AG04449 (cell line): ENCODE data around the gene TRIM62.

ENCODE experiments used
- CTCF ChIA-PET: fragments of 350-600 bp; formaldehyde crosslinking; extraction: SDS; loops from one replicate; lab custom pipeline; 2021; ENCODE audit warnings: antibody characterized with exemption; lab: Yijun Ruan, JAX
- POLR2A ChIA-PET: fragments of 400-600, 350-600 bp; formaldehyde crosslinking; extraction: SDS; loops from one replicate; lab custom pipeline; 2020; ENCODE audit warnings: antibody characterized with exemption, inconsistent platforms; lab: Yijun Ruan, JAX
- DNase-seq: peaks from one replicate; pipeline ENCODE4 v3.0.0-alpha.2; 2010; ENCODE audit warnings: low read depth, low spot score
- H3K4me3 ChIP-seq: 2 replicates; pipeline ENCODE4 v1.5.1; 2011; ENCODE audit warnings: low read depth, mild to moderate bottlenecking, control low read depth, low read length
- TF ChIP-seq, protein P1 (sequence below): IDR thresholded peaks from one replicate; pipeline ENCODE4 v1.5.1; 2011; ENCODE audit warnings: mild to moderate bottlenecking, moderate library complexity, low read length, control low read depth, inconsistent platforms; ENCODE audit not compliant: insufficient read depth; ENCODE audit errors: missing control alignments

Gene TRIM62

DNA sequence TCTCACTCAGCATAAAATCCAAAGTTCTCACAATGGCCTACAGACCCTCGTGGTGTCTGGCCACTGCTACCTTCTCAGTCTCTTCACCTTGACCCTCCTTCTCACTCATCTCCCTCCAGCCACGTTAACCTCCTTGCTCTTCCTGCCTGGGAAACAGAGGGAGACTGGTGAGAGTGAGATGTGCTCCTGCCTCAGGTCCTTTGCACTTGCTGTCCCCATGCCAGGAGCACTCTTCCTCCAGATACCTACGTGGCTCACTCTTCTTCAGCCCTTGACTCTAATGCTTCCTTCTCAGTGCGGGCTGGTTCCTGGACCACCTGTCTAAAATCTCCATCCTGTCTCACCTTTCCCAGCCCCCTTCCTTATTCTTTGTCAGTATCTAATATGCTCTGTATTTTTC lies 24.7 kb downstream of the TRIM62 start:
- POLR2A ChIA-PET: no interaction called here
- no peak for DNase-seq
- H3K4me3 ChIP-seq: no peak overlapping the region
- TF ChIP-seq, protein P1, sequence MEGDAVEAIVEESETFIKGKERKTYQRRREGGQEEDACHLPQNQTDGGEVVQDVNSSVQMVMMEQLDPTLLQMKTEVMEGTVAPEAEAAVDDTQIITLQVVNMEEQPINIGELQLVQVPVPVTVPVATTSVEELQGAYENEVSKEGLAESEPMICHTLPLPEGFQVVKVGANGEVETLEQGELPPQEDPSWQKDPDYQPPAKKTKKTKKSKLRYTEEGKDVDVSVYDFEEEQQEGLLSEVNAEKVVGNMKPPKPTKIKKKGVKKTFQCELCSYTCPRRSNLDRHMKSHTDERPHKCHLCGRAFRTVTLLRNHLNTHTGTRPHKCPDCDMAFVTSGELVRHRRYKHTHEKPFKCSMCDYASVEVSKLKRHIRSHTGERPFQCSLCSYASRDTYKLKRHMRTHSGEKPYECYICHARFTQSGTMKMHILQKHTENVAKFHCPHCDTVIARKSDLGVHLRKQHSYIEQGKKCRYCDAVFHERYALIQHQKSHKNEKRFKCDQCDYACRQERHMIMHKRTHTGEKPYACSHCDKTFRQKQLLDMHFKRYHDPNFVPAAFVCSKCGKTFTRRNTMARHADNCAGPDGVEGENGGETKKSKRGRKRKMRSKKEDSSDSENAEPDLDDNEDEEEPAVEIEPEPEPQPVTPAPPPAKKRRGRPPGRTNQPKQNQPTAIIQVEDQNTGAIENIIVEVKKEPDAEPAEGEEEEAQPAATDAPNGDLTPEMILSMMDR: no peak
- CTCF ChIA-PET: no interaction called here

DNA sequence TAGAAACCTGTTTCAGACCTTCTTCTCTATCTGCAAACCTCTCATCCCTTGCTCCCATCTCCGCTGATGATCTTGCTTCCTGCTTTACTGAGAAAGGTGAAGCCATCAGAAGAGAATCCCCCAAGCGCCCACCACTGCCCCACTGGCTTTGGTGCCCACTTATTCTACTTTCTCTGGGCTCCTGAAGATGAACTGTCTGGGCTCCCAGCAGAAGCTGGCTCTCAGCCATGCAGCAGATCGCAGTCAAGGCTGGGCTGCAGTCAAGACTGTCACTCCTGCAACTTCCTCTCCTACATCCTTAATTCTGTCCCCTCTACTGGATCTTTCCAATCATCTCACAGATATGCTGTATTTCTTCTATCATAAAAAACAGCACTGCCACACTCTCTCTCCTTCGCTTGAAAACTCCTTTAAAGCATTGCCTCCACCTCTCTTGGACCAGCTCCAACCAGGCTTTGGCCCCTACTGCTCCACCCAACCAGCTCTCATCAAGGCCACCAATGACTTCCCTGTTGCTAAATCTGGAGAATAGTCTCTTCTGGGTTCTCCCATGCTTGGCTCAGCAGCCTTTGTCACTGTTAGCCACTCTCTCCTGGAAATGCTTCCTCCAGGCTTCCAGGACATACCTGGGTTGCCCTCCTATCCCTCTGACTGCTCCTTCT lies 25.8 kb downstream of the TRIM62 start:
- ChIA-PET CTCF (no interaction called here), POLR2A (no interaction called here)
- H3K4me3 ChIP-seq: no peak overlapping the region
- no peak for DNase-seq
- TF ChIP-seq, protein P1: no peak

DNA sequence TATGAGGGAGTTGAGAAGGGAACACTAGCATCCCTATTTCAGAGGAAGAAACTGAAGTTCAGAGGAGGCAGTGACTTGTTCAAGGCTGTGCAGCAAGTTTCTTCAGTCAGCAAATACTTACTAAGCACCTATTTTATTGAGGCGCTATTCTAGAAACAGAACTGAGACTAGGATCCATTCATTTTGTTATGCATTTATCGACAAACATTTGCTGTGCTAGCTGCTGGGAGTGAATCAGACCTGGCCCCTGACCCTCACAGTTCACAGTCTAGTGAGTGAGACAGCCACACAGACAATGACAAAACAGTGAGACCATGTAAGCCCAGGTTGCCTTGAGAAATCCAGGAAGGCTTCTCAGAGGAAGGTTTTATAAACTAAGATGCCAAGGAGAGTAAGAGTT lies 28.2 kb downstream of the TRIM62 start:
- TF ChIP-seq, protein P1: no peak
- ChIA-PET CTCF (no interaction called here), POLR2A (no interaction called here)
- DNase-seq: no peak
- H3K4me3 ChIP-seq: no peak overlapping the region

DNA sequence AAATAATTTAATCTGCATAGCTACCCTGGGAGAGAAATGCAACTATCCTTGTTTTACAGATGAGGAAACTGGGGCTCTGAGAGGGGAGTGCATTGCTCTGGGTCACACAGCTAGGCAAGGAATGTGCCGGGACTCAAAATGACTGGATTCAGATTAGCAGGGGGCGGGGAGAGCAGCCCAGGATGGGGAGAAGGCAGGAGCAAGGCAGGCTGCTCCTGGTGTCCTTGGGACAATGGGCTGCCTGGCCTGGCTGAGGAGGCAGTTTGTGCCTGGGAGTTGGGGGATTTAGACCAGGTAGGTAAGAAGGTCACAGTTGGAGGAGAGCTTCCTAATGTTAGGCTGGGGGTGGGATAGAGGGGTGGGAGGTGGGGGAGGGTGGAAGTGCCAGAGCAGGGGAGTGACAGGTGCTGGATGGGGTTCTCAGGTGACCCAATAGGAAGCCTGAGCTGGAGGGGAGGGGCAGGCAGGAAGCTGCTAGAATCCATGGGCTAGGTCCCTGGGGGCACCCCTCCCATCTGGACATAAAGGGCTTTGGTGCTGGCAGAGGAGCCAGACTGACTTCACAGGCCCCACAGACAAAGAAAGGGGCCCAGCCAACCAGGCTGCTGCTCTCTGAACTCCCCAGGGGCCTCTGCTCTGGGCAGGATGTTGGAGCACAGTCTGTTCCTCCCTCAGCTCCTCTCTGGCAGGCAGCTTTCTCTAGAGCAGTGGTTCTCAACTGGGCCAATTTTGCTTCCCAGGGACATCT lies 29.0 kb downstream of the TRIM62 start:
- TF ChIP-seq, protein P1: no peak
- DNase-seq: no peak
- ChIA-PET POLR2A (no interaction called here), CTCF (interaction anchor here (0.8 to 1.0 kb wide), 2 partner anchors 26 to 65 kb away, joined by 3 to 7 read pairs; no protein-coding TSS in a partner anchor)
- no peak overlapping the region for H3K4me3 ChIP-seq

DNA sequence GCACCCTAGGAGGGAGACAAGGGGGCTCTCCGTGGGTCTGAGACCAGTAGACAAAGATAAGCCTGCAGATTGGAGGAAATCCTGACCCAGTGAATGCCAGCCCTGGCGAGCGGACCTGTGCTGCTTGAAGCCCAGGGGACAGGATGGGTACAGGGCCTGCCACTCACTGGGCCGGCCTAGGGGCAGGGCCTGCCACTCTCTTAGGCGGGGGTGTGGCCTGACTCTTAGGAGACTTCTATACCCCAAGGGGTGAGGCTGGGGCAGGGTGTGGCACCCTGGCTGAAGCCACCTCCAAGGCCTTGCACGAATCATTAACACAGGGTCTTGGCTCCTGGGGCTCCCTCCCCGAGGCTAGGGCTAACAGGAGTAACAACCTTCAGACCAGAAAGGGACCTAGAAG lies 30.7 kb downstream of the TRIM62 start:
- DNase-seq: no peak
- TF ChIP-seq, protein P1: no peak
- POLR2A ChIA-PET: interaction anchor here (0.6 kb wide), 1 partner anchor 10 kb away, joined by 3 read pairs; no protein-coding TSS in a partner anchor
- no peak overlapping the region for H3K4me3 ChIP-seq
- CTCF ChIA-PET: interaction anchor here (1.0 to 2.4 kb wide), 4 partner anchors 11 to 56 kb away, joined by 3 to 9 read pairs (median 4); no protein-coding TSS in a partner anchor

DNA sequence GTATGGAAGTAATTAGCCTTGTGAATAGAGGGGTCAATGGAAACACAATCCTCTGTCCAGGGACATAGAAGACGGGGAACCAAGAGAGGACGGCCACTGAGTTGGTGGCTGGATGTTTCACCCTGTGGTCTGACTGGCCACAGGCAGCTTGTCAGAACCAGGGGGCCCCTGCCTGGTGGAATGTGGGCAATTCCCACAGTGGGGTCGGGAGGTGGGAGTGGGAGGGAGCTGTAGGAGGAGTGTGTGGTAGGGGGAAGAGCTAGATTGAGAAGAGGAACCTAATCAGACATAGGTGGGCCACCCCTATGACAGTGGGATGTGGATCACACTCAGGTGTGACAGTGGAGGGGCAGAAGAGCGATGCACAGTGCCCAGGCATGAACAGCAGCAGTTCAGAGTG lies 31.3 kb downstream of the TRIM62 start:
- TF ChIP-seq, protein P1: no peak
- DNase-seq: no peak
- H3K4me3 ChIP-seq: no peak overlapping the region
- POLR2A ChIA-PET: no interaction called here
- CTCF ChIA-PET: interaction anchor here (1.0 to 2.4 kb wide), 5 partner anchors 10 to 145 kb away, joined by 3 to 9 read pairs (median 4); no protein-coding TSS in a partner anchor
